MCF 10A (cell line): Measurements from ENCODE around the gene CDK10. TPM values are rescaled to one million over a fixed set of nuclear protein-coding genes. Genes with fewer than 3 reads are reported as not detected.

Source experiments
- BruUV-seq: library from RNA; stranded (reverse); fragments of 400-500 nt; replicated peaks from 2 replicates; lab custom pipeline; 2021; lab: Mats Ljungman, UMichigan
- CTCF ChIA-PET: fragments of 300-600 bp; sonication (Branson Sonifier 250); formaldehyde crosslinking; extraction: SDS; loops from one replicate; lab custom pipeline; 2021; ENCODE audit warnings: antibody characterized with exemption, inconsistent platforms; lab: Yijun Ruan, JAX
- POLR2A ChIA-PET: fragments of 300-600, 350-650 bp; sonication (Branson Sonifier 250); formaldehyde crosslinking; extraction: SDS; loops from one replicate; lab custom pipeline; 2020; ENCODE audit warnings: antibody characterized with exemption, inconsistent platforms; lab: Yijun Ruan, JAX
- DNase-seq: peaks from one replicate; pipeline ENCODE4 v3.0.0-alpha.2; 2018; ENCODE audit not compliant: unreplicated experiment
- H3K27ac Mint-ChIP-seq: one replicate; pipeline ENCODE4 v1.8.0; 2022; ENCODE audit warnings: mild to moderate bottlenecking, low read depth, mixed read lengths; ENCODE audit not compliant: unreplicated experiment
- H3K27me3 Mint-ChIP-seq: one replicate; pipeline ENCODE4 v1.8.0; 2022; ENCODE audit warnings: mixed read lengths; ENCODE audit not compliant: insufficient read depth, unreplicated experiment
- H3K36me3 Mint-ChIP-seq: one replicate; pipeline ENCODE4 v1.8.0; 2022; ENCODE audit warnings: mild to moderate bottlenecking, moderate library complexity, mixed read lengths; ENCODE audit not compliant: insufficient read depth, unreplicated experiment
- H3K4me1 Mint-ChIP-seq: one replicate; pipeline ENCODE4 v1.8.0; 2022; ENCODE audit warnings: mixed read lengths; ENCODE audit not compliant: insufficient read depth, unreplicated experiment
- H3K4me3 Mint-ChIP-seq: one replicate; pipeline ENCODE4 v1.8.0; 2022; ENCODE audit warnings: mild to moderate bottlenecking, moderate library complexity, mixed read lengths; ENCODE audit not compliant: unreplicated experiment
- H3K9me3 Mint-ChIP-seq: one replicate; pipeline ENCODE4 v1.8.0; 2022; ENCODE audit warnings: mixed read lengths; ENCODE audit not compliant: unreplicated experiment
- CTCF ChIP-seq: fragments of 200-600 bp; IDR thresholded peaks from one replicate; pipeline ENCODE4 v1.8.0; 2022; ENCODE audit warnings: antibody characterized with exemption, mild to moderate bottlenecking; ENCODE audit not compliant: unreplicated experiment
- intact Hi-C: fragments of 100-400 bp; cut with micrococcal nuclease; formaldehyde crosslinking; loops from 2 replicates; pipeline ENCODE4 v1.14.1; 2022
- total RNA-seq: library from RNA; stranded (reverse); gene quantifications from 2 replicates; pipeline ENCODE4 v1.2.3, GENCODE V29; 2022

CDK10 gene
- total RNA-seq, 1 experiment from 2014 or later, result 83.4 TPM

- no peak overlapping the region for H3K4me3 Mint-ChIP-seq
- no peak for TF ChIP-seq CTCF
- ChIA-PET CTCF (no interaction called here), POLR2A (interaction anchor here (1.4 to 2.2 kb wide), 2 partner anchors 10 kb away, joined by 3 to 8 read pairs; no protein-coding TSS in a partner anchor)
- no TSS peak for BruUV-seq
- H3K9me3 Mint-ChIP-seq, result no peaks in the 10 kb centered on the region
- no peaks in the 10 kb centered on the region for H3K4me1 Mint-ChIP-seq
- intact Hi-C loops, result no loop called here
- no peaks in the 10 kb centered on the region for H3K27me3 Mint-ChIP-seq
- no peak overlapping the region for H3K27ac Mint-ChIP-seq
- DNase-seq, result no peak
- H3K36me3 Mint-ChIP-seq, result peaks cover 92% of the 10 kb centered on the region
Observed at GRCh38 chr16:89733322-89733721, 46.8 kb downstream of the CDK10 start.

- no peaks in the 10 kb centered on the region for H3K9me3 Mint-ChIP-seq
- DNase-seq, result no peak
- ChIA-PET POLR2A (interaction anchor here (1.2 to 2.2 kb wide), 3 partner anchors 9 to 11 kb away, joined by 3 to 8 read pairs (median 3); no protein-coding TSS in a partner anchor), CTCF (no interaction called here)
- H3K27me3 Mint-ChIP-seq, result no peaks in the 10 kb centered on the region
- intact Hi-C loops, result no loop called here
- no peak overlapping the region for H3K27ac Mint-ChIP-seq
- no peak for TF ChIP-seq CTCF
- H3K36me3 Mint-ChIP-seq, result peaks cover 94% of the 10 kb centered on the region
- H3K4me1 Mint-ChIP-seq, result no peaks in the 10 kb centered on the region
- no TSS peak for BruUV-seq
- no peak overlapping the region for H3K4me3 Mint-ChIP-seq
Observed at GRCh38 chr16:89733792-89734191, 47.3 kb downstream of the CDK10 start.

- no TSS peak for BruUV-seq
- TF ChIP-seq CTCF, result no peak
- Mint-ChIP-seq H3K9me3 (no peaks in the 10 kb centered on the region), H3K27me3 (no peaks in the 10 kb centered on the region), H3K4me1 (no peaks in the 10 kb centered on the region), H3K4me3 (no peak overlapping the region), H3K36me3 (peaks cover 94% of the 10 kb centered on the region), H3K27ac (no peak overlapping the region)
- ChIA-PET POLR2A (interaction anchor here (1.2 kb wide), 1 partner anchor 9 kb away, joined by 3 read pairs; no protein-coding TSS in a partner anchor), CTCF (interaction anchor here (1.1 to 1.2 kb wide), 2 partner anchors 11 to 124 kb away, joined by 3 to 4 read pairs; no protein-coding TSS in a partner anchor)
- intact Hi-C loops, result no loop called here
- DNase-seq, result no peak
Observed at GRCh38 chr16:89736554-89736953, 50.1 kb downstream of the CDK10 start.

GRCh38 chr16:89737341-89738071 lies 51.0 kb downstream of the CDK10 start:
- H3K4me3 Mint-ChIP-seq, result no peak overlapping the region
- peaks cover 85% of the 10 kb centered on the region for H3K36me3 Mint-ChIP-seq
- no peaks in the 10 kb centered on the region for H3K4me1 Mint-ChIP-seq
- POLR2A ChIA-PET, result interaction anchor here (0.8 kb wide), 1 partner anchor 18 kb away, joined by 3 read pairs; no protein-coding TSS in a partner anchor
- H3K27ac Mint-ChIP-seq, result no peak overlapping the region
- BruUV-seq, result no TSS peak
- no peak for DNase-seq
- intact Hi-C loops, result no loop called here
- no peaks in the 10 kb centered on the region for H3K9me3 Mint-ChIP-seq
- no peak for TF ChIP-seq CTCF
- CTCF ChIA-PET, result interaction anchor here (0.6 to 1.4 kb wide), 6 partner anchors 10 to 639 kb away, joined by 3 to 5 read pairs (median 4); no protein-coding TSS in a partner anchor
- H3K27me3 Mint-ChIP-seq, result no peaks in the 10 kb centered on the region
